OCI-LY1 (cell line): Measurements from ENCODE around the gene KANTR.

Source experiments
- H2AFZ ChIP-seq: fragments of 200-600 bp; sonication (generic), shearing (Covaris generic); 2 replicates; pipeline ENCODE4 v1.6.0; 2014; ENCODE audit warnings: antibody characterized with exemption, mild to moderate bottlenecking, low read length
- H3F3A ChIP-seq: fragments of 200-600 bp; sonication (generic), shearing (Covaris generic); 2 replicates; pipeline ENCODE4 v1.6.0; 2014; ENCODE audit warnings: mild to moderate bottlenecking, antibody characterized with exemption, low read length, moderate library complexity; ENCODE audit not compliant: insufficient read depth
- H3K27ac ChIP-seq: fragments of 200-600 bp; sonication (generic); 2 replicates; pipeline ENCODE4 v1.5.1; 2014; ENCODE audit warnings: low read length, mixed run types, mild to moderate bottlenecking, low read depth; ENCODE audit not compliant: poor library complexity, severe bottlenecking
- H3K27me3 ChIP-seq: fragments of 200-600 bp; sonication (generic); 2 replicates; pipeline ENCODE4 v1.6.0; 2014; ENCODE audit warnings: antibody characterized with exemption, mild to moderate bottlenecking, low read length, moderate library complexity; ENCODE audit not compliant: insufficient read depth
- H3K36me3 ChIP-seq: fragments of 200-600 bp; sonication (generic); 2 replicates; pipeline ENCODE4 v1.6.1; 2014; ENCODE audit warnings: mild to moderate bottlenecking, antibody characterized with exemption, low read length, moderate library complexity, mixed read lengths; ENCODE audit not compliant: insufficient read depth
- H3K4me1 ChIP-seq: fragments of 200-600 bp; sonication (generic); 2 replicates; pipeline ENCODE4 v1.5.1; 2014; ENCODE audit warnings: mild to moderate bottlenecking, low read length, moderate library complexity; ENCODE audit not compliant: insufficient read depth, severe bottlenecking
- H3K4me2 ChIP-seq: fragments of 200-600 bp; sonication (generic), shearing (Covaris generic); 2 replicates; pipeline ENCODE4 v1.6.1; 2014; ENCODE audit warnings: low read length
- H3K4me3 ChIP-seq: fragments of 200-600 bp; sonication (generic); 2 replicates; pipeline ENCODE4 v1.5.1; 2014; ENCODE audit warnings: low read length, low read depth, mild to moderate bottlenecking, mixed read lengths; ENCODE audit not compliant: poor library complexity, severe bottlenecking
- H3K79me2 ChIP-seq: fragments of 200-600 bp; shearing (Covaris generic); 2 replicates; pipeline ENCODE4 v1.6.1; 2016; ENCODE audit warnings: mixed run types, low read length, mixed read lengths; ENCODE audit not compliant: insufficient read depth
- H3K9ac ChIP-seq: fragments of 200-600 bp; sonication (generic), shearing (Covaris generic); 2 replicates; pipeline ENCODE4 v1.6.1; 2014; ENCODE audit warnings: mild to moderate bottlenecking, low read length, mixed read lengths
- H3K9me2 ChIP-seq: fragments of 200-600 bp; sonication (generic), shearing (Covaris generic); 2 replicates; pipeline ENCODE4 v1.6.1; 2014; ENCODE audit warnings: low read depth, mild to moderate bottlenecking, low read length, mixed read lengths
- H3K9me3 ChIP-seq: fragments of 200-600 bp; shearing (Covaris generic); 2 replicates; pipeline ENCODE4 v1.6.1; 2014; ENCODE audit warnings: low read length, mixed read lengths
- H4K20me1 ChIP-seq: fragments of 200-600 bp; sonication (generic), shearing (Covaris generic); 2 replicates; pipeline ENCODE4 v1.6.0; 2016; ENCODE audit warnings: mild to moderate bottlenecking, low read length; ENCODE audit not compliant: insufficient read depth
- CTCF ChIP-seq: fragments of 200-600 bp; sonication (generic), shearing (Covaris generic); IDR thresholded peaks from 2 replicates; pipeline ENCODE4 v1.5.1; 2017; ENCODE audit warnings: mild to moderate bottlenecking, antibody characterized with exemption, low read length, moderate library complexity, mixed read lengths
- EZH2 ChIP-seq: fragments of 200-600 bp; sonication (generic), shearing (Covaris generic); IDR thresholded peaks from 2 replicates; pipeline ENCODE4 v1.8.0; 2017; ENCODE audit warnings: borderline replicate concordance, mixed run types, mild to moderate bottlenecking, antibody characterized with exemption, low read length, moderate library complexity, mixed read lengths

Gene KANTR

GRCh38 chrX:53084863-53085262 is 9.1 kb upstream of the KANTR start:
- Histone ChIP-seq H3K27ac (no peak overlapping the region), H3K4me2 (no peak overlapping the region), H3K9ac (no peak overlapping the region), H3K27me3 (no peaks in the 10 kb centered on the region), H2AFZ (no peak overlapping the region), H3K4me3 (no peak overlapping the region), H3K9me3 (no peaks in the 10 kb centered on the region), H3K4me1 (peaks cover 50% of the 10 kb centered on the region), H4K20me1 (no peaks in the 10 kb centered on the region), H3F3A (no peaks in the 10 kb centered on the region), H3K79me2 (0 out of 2 replicates have a peak, but pooled peaks cover 3% of the 10 kb centered on the region), H3K36me3 (peaks cover 44% of the 10 kb centered on the region), H3K9me2 (no peaks in the 10 kb centered on the region)
- TF ChIP-seq EZH2, result no peak
- no peak for TF ChIP-seq CTCF

GRCh38 chrX:53085661-53086229 is 8.2 kb upstream of the KANTR start:
- no peak overlapping the region for H3K27ac ChIP-seq
- no peak for TF ChIP-seq EZH2
- TF ChIP-seq CTCF, result no peak
- no peaks in the 10 kb centered on the region for H3F3A ChIP-seq
- no peak overlapping the region for H2AFZ ChIP-seq
- H3K9ac ChIP-seq, result no peak overlapping the region
- no peak overlapping the region for H3K4me3 ChIP-seq
- no peaks in the 10 kb centered on the region for H4K20me1 ChIP-seq
- no peaks in the 10 kb centered on the region for H3K9me3 ChIP-seq
- peaks cover 45% of the 10 kb centered on the region for H3K4me1 ChIP-seq
- H3K36me3 ChIP-seq, result peaks cover 44% of the 10 kb centered on the region
- no peaks in the 10 kb centered on the region for H3K27me3 ChIP-seq
- H3K79me2 ChIP-seq, result 0 out of 2 replicates have a peak, but pooled peaks cover 3% of the 10 kb centered on the region
- no peak overlapping the region for H3K4me2 ChIP-seq
- no peaks in the 10 kb centered on the region for H3K9me2 ChIP-seq

- no peak overlapping the region for H3K4me2 ChIP-seq
- H3K27ac ChIP-seq, result no peak overlapping the region
- no peaks in the 10 kb centered on the region for H3K27me3 ChIP-seq
- TF ChIP-seq CTCF (no peak), EZH2 (no peak)
- no peak overlapping the region for H2AFZ ChIP-seq
- no peaks in the 10 kb centered on the region for H3K9me3 ChIP-seq
- H3K79me2 ChIP-seq, result 0 out of 2 replicates have a peak, but pooled peaks cover 3% of the 10 kb centered on the region
- H3F3A ChIP-seq, result no peaks in the 10 kb centered on the region
- H3K4me1 ChIP-seq, result peaks cover 41% of the 10 kb centered on the region
- H4K20me1 ChIP-seq, result no peaks in the 10 kb centered on the region
- H3K9ac ChIP-seq, result no peak overlapping the region
- no peak overlapping the region for H3K4me3 ChIP-seq
- H3K9me2 ChIP-seq, result no peaks in the 10 kb centered on the region
- H3K36me3 ChIP-seq, result peaks cover 44% of the 10 kb centered on the region
Observed at GRCh38 chrX:53086464-53086863, 7.5 kb upstream of the KANTR start.
